ENCODE measurements around the gene ZNF527.
"Not testable (repeated sequence)": the region's sequence is repeated elsewhere in the genome, so short reads cannot be mapped to it uniquely, and the experiment has no call there.

ZNF527 gene

GRCh38 chr19:37370880-37371661 lies at the start of gene ZNF527:
Gene ZNF527 (plus strand): TSS chr19:37371099. CDS start chr19:37374199, 3,100 bp downstream.
- DNase-seq (ENCODE audit: low read depth), result peak; percentile 94

- no peak for DNase-seq (ENCODE audit: low read depth)
Observed at GRCh38 chr19:37329686-37330085, 41.2 kb upstream of the ZNF527 start.

GRCh38 chr19:37332839-37333238 lies 38.1 kb upstream of the ZNF527 start:
- no peak for DNase-seq (ENCODE audit: low read depth)

- no peak for DNase-seq (ENCODE audit: low read depth)
Observed at GRCh38 chr19:37333457-37333856, 37.4 kb upstream of the ZNF527 start.

GRCh38 chr19:37334179-37335071 lies 36.5 kb upstream of the ZNF527 start:
- DNase-seq (ENCODE audit: low read depth), result peak; percentile 68

- no peak for DNase-seq (ENCODE audit: low read depth)
Observed at GRCh38 chr19:37342753-37343152, 28.1 kb upstream of the ZNF527 start.

GRCh38 chr19:37346091-37346490 lies 24.8 kb upstream of the ZNF527 start:
- DNase-seq (ENCODE audit: low read depth), result no peak

- DNase-seq (ENCODE audit: low read depth), result no peak
Observed at GRCh38 chr19:37348060-37348459, 22.8 kb upstream of the ZNF527 start.

GRCh38 chr19:37353968-37354367 lies 16.9 kb upstream of the ZNF527 start:
- no peak for DNase-seq (ENCODE audit: low read depth)

- DNase-seq (ENCODE audit: low read depth), result no peak
Observed at GRCh38 chr19:37355901-37356300, 15.0 kb upstream of the ZNF527 start.

- no peak for DNase-seq (ENCODE audit: low read depth)
Observed at GRCh38 chr19:37361994-37362393, 8.9 kb upstream of the ZNF527 start.

GRCh38 chr19:37362733-37363132 lies 8.2 kb upstream of the ZNF527 start:
- no peak for DNase-seq (ENCODE audit: low read depth)

GRCh38 chr19:37370386-37370879 lies 466 bp upstream of the ZNF527 start:
- peak; percentile 3 for DNase-seq (ENCODE audit: low read depth)

- DNase-seq (ENCODE audit: low read depth), result no peak
Observed at GRCh38 chr19:37389234-37389633, 18.3 kb downstream of the ZNF527 start.

GRCh38 chr19:37391399-37391798 lies 20.5 kb downstream of the ZNF527 start:
- DNase-seq (ENCODE audit: low read depth), result not testable (repeated sequence)

GRCh38 chr19:37401078-37401477 lies 30.2 kb downstream of the ZNF527 start:
- DNase-seq (ENCODE audit: low read depth), result no peak

- DNase-seq (ENCODE audit: low read depth), result no peak
Observed at GRCh38 chr19:37403403-37403802, 32.5 kb downstream of the ZNF527 start.

- DNase-seq (ENCODE audit: low read depth), result not testable (repeated sequence)
Observed at GRCh38 chr19:37406140-37406846, 35.4 kb downstream of the ZNF527 start.

GRCh38 chr19:37412700-37413099 lies 41.8 kb downstream of the ZNF527 start:
- DNase-seq (ENCODE audit: low read depth), result no peak

- no peak for DNase-seq (ENCODE audit: low read depth)
Observed at GRCh38 chr19:37413313-37414084, 42.6 kb downstream of the ZNF527 start.

All from stimulated activated CD8-positive, alpha-beta memory T cell treated with anti-CD3 and anti-CD28 coated beads, Interleukin-7, amount 100 ng/mL, for 24 hours (primary cell).